Urinary bladder (tissue), 4 donors: ENCODE results near the gene RNF182. TPM values are rescaled to one million over a fixed set of nuclear protein-coding genes. Genes with fewer than 3 reads are reported as not detected.
"Not testable (repeated sequence)": the region's sequence is repeated elsewhere in the genome, so short reads cannot be mapped to it uniquely, and the experiment has no call there.

Experiments
- DNase-seq: peaks from one replicate; pipeline ENCODE4 v3.0.0-alpha.2; 2015; ENCODE audit errors: extremely low spot score
- H3K27ac ChIP-seq: one replicate; pipeline ENCODE4 v1.5.1; 2013; ENCODE audit warnings: low read depth, mild to moderate bottlenecking, moderate library complexity
- H3K36me3 ChIP-seq: one replicate; pipeline ENCODE4 v1.6.1; 2013; ENCODE audit warnings: mild to moderate bottlenecking, moderate library complexity; ENCODE audit not compliant: insufficient read depth
- H3K4me1 ChIP-seq: one replicate; pipeline ENCODE4 v1.6.1; 2013; ENCODE audit warnings: mild to moderate bottlenecking, moderate library complexity; ENCODE audit not compliant: insufficient read depth
- H3K4me3 ChIP-seq: one replicate; pipeline ENCODE4 v1.5.1; 2013; ENCODE audit warnings: low read depth, low read length
- WGBS: extraction: QIAGEN DNeasy Blood & Tissue Kit; methylation state at CpG from one replicate; pipeline ENCODE4 v1.1.7; 2013; 5-methylcytosine and 5-hydroxymethylcytosine counted together
- polyA plus RNA-seq: library from polyadenylated mRNA; stranded (reverse); fragments of 200-250 nt; gene quantifications from one replicate; pipeline ENCODE4 v1.2.3, GENCODE V29; 2013
- total RNA-seq: library from RNA; depleted of rRNA; stranded (reverse); fragments of >200 nt; gene quantifications from one replicate; pipeline ENCODE4 v1.2.3, GENCODE V29; 2014
- donor health status: healthy with polysubstance abuse.
- donor health status: healthy.

Gene RNF182
- 0.90 TPM for total RNA-seq
- polyA plus RNA-seq, result 0.19 TPM

- Histone ChIP-seq H3K4me1 (no peaks in the 10 kb centered on the region), H3K4me3 (peak within 1 kb of the TSS; percentile 40), H3K36me3 (no peaks in the 10 kb centered on the region), H3K27ac (no peak within 1 kb of the TSS)
- 2% methylated on average over 61 of the region's 65 CpGs for WGBS
- DNase-seq, result no peak
These were observed at the start of gene RNF182 for GRCh38 chr6:13924949-13925881. Gene RNF182 (plus strand): TSS chr6:13924952. CDS start chr6:13977120, 52,168 bp downstream.

- Histone ChIP-seq H3K27ac (no peak overlapping the region), H3K36me3 (no peaks in the 10 kb centered on the region), H3K4me1 (no peaks in the 10 kb centered on the region), H3K4me3 (no peak overlapping the region)
- DNase-seq, result no peak
These were observed 47.7 kb upstream of the RNF182 start for GRCh38 chr6:13877051-13877450.

- DNase-seq, H3K4me3 ChIP-seq, H3K27ac ChIP-seq, H3K36me3 ChIP-seq, H3K4me1 ChIP-seq: not testable (repeated sequence)
- 80% methylated on average over 12 of the region's 12 CpGs for WGBS
These were observed 44.6 kb upstream of the RNF182 start for GRCh38 chr6:13880061-13880663.

GRCh38 chr6:13881621-13882165 lies 43.1 kb upstream of the RNF182 start:
- Histone ChIP-seq H3K36me3 (no peaks in the 10 kb centered on the region), H3K27ac (no peak overlapping the region), H3K4me1 (no peaks in the 10 kb centered on the region), H3K4me3 (no peak overlapping the region)
- WGBS, result 75% methylated on average over 9 of the region's 9 CpGs
- no peak for DNase-seq

GRCh38 chr6:13883966-13884365 lies 40.8 kb upstream of the RNF182 start:
- DNase-seq, result no peak
- Histone ChIP-seq H3K4me3 (no peak overlapping the region), H3K27ac (no peak overlapping the region), H3K4me1 (no peaks in the 10 kb centered on the region), H3K36me3 (no peaks in the 10 kb centered on the region)

- Histone ChIP-seq H3K36me3 (no peaks in the 10 kb centered on the region), H3K4me3 (no peak overlapping the region), H3K27ac (no peak overlapping the region), H3K4me1 (no peaks in the 10 kb centered on the region)
- WGBS, result 78% methylated on average over 5 of the region's 5 CpGs
- DNase-seq, result no peak
These were observed 40.4 kb upstream of the RNF182 start for GRCh38 chr6:13884397-13884796.

GRCh38 chr6:13885601-13886000 lies 39.2 kb upstream of the RNF182 start:
- 55% methylated on average over 2 of the region's 2 CpGs for WGBS
- DNase-seq, result no peak
- Histone ChIP-seq H3K27ac (no peak overlapping the region), H3K4me1 (no peaks in the 10 kb centered on the region), H3K36me3 (no peaks in the 10 kb centered on the region), H3K4me3 (no peak overlapping the region)

GRCh38 chr6:13886949-13887348 lies 37.8 kb upstream of the RNF182 start:
- H3K4me1 ChIP-seq, result no peaks in the 10 kb centered on the region
- WGBS, result 91% methylated on average over 3 of the region's 3 CpGs
- H3K36me3 ChIP-seq, result no peaks in the 10 kb centered on the region
- no peak overlapping the region for H3K27ac ChIP-seq
- DNase-seq, result no peak
- no peak overlapping the region for H3K4me3 ChIP-seq

GRCh38 chr6:13892017-13892645 lies 32.6 kb upstream of the RNF182 start:
- WGBS, result 85% methylated on average over 2 of the region's 2 CpGs
- no peak for DNase-seq

GRCh38 chr6:13902922-13903321 lies 21.8 kb upstream of the RNF182 start:
- WGBS, result 82% methylated on average over 6 of the region's 6 CpGs
- Histone ChIP-seq H3K4me3 (no peak overlapping the region), H3K36me3 (no peaks in the 10 kb centered on the region), H3K4me1 (no peaks in the 10 kb centered on the region), H3K27ac (no peak overlapping the region)
- no peak for DNase-seq

More at GRCh38 chr6:13892017-13892645, 32.6 kb upstream of the RNF182 start:
- no peak overlapping the region for H3K27ac ChIP-seq
- H3K4me1 ChIP-seq, result no peaks in the 10 kb centered on the region
- H3K36me3 ChIP-seq, result no peaks in the 10 kb centered on the region
- H3K4me3 ChIP-seq, result no peak overlapping the region

- Histone ChIP-seq H3K4me3 (no peak overlapping the region), H3K4me1 (no peaks in the 10 kb centered on the region), H3K27ac (no peak overlapping the region), H3K36me3 (no peaks in the 10 kb centered on the region)
- 60% methylated on average over 3 of the region's 3 CpGs for WGBS
- DNase-seq, result no peak
These were observed 21.4 kb upstream of the RNF182 start for GRCh38 chr6:13903364-13903763.

- no peak overlapping the region for H3K4me3 ChIP-seq
- no peak for DNase-seq
- no peaks in the 10 kb centered on the region for H3K4me1 ChIP-seq
- no peak overlapping the region for H3K27ac ChIP-seq
- no peaks in the 10 kb centered on the region for H3K36me3 ChIP-seq
- WGBS, result 77% methylated on average over 2 of the region's 2 CpGs
These were observed 17.8 kb upstream of the RNF182 start for GRCh38 chr6:13907001-13907350.

GRCh38 chr6:13907614-13908215 lies 17.0 kb upstream of the RNF182 start:
- no peaks in the 10 kb centered on the region for H3K4me1 ChIP-seq
- no peak overlapping the region for H3K27ac ChIP-seq
- DNase-seq, result no peak
- WGBS, result 64% methylated on average over 2 of the region's 2 CpGs
- no peak overlapping the region for H3K4me3 ChIP-seq
- no peaks in the 10 kb centered on the region for H3K36me3 ChIP-seq
